PC-3 (cell line): ENCODE results near the gene CRYBG2. TPM values are rescaled to one million over a fixed set of nuclear protein-coding genes. Genes with fewer than 3 reads are reported as not detected.
"Not testable (repeated sequence)": the region's sequence is repeated elsewhere in the genome, so short reads cannot be mapped to it uniquely, and the experiment has no call there.

ENCODE experiments used
- ATAC-seq: fragments of 200-7000 bp; cut with Tn5 transposase; 2 replicates; pipeline ENCODE4 v1.9.1; 2020; ENCODE audit warnings: mild to moderate bottlenecking, moderate library complexity
- BruUV-seq: library from RNA; stranded (reverse); fragments of 400-500 nt; replicated peaks from 2 replicates; lab custom pipeline; 2021; lab: Mats Ljungman, UMichigan
- CTCF ChIA-PET: fragments of 300-600 bp; sonication (Branson Sonifier 250); formaldehyde crosslinking; loops from one replicate; lab custom pipeline; 2022; ENCODE audit warnings: antibody characterized with exemption; lab: Charles Lee
- POLR2A ChIA-PET: fragments of 300-600 bp; sonication (Branson Sonifier 250); formaldehyde crosslinking; loops from one replicate; lab custom pipeline; 2022; ENCODE audit warnings: antibody characterized with exemption; ENCODE audit not compliant: unreplicated experiment; lab: Charles Lee
- DNase-seq: peaks from one replicate; pipeline ENCODE4 v3.0.0-alpha.2; 2015
- H2AFZ ChIP-seq: fragments of 300-600 bp; sonication (generic); 2 replicates; pipeline ENCODE4 v1.6.0; 2016; ENCODE audit warnings: antibody characterized with exemption, low read length
- H3F3A ChIP-seq: fragments of 300-600 bp; sonication (generic); one replicate; pipeline ENCODE4 v1.6.0; 2017; ENCODE audit warnings: antibody characterized with exemption, low read length, control low read depth, mild to moderate bottlenecking; ENCODE audit not compliant: unreplicated experiment
- H3K27ac ChIP-seq: fragments of 300-600 bp; sonication (generic); 2 replicates; pipeline ENCODE4 v1.5.1; 2016; ENCODE audit warnings: mild to moderate bottlenecking, low read length
- H3K27me3 ChIP-seq: fragments of 300-600 bp; sonication (generic); 2 replicates; pipeline ENCODE4 v1.6.1; 2016; ENCODE audit warnings: low read length, mixed read lengths
- H3K36me3 ChIP-seq: fragments of 300-600 bp; sonication (generic); 2 replicates; pipeline ENCODE4 v1.6.1; 2016; ENCODE audit warnings: low read depth, mixed run types, low read length, mixed read lengths
- H3K4me1 ChIP-seq: fragments of 300-600 bp; sonication (generic); 2 replicates; pipeline ENCODE4 v1.5.1; 2016; ENCODE audit warnings: low read length; ENCODE audit not compliant: insufficient read depth
- H3K4me2 ChIP-seq: fragments of 300-600 bp; sonication (generic); 2 replicates; pipeline ENCODE4 v1.6.0; 2016; ENCODE audit warnings: low read length
- H3K4me3 ChIP-seq: fragments of 300-600 bp; sonication (generic); 2 replicates; pipeline ENCODE4 v1.5.1; 2016; ENCODE audit warnings: mild to moderate bottlenecking, low read length, mixed read lengths
- H3K79me2 ChIP-seq: fragments of 300-600 bp; sonication (generic); 2 replicates; pipeline ENCODE4 v1.6.1; 2017; ENCODE audit warnings: low read length, mixed read lengths
- H3K9ac ChIP-seq: fragments of 300-600 bp; sonication (generic); 2 replicates; pipeline ENCODE4 v1.6.0; 2016; ENCODE audit warnings: mild to moderate bottlenecking, low read length
- H3K9me2 ChIP-seq: fragments of 300-600 bp; sonication (generic); replicated peaks from 2 replicates; pipeline ENCODE4 v1.6.1; 2016; ENCODE audit warnings: mixed run types, low read length, mixed read lengths
- H3K9me3 ChIP-seq: fragments of 300-600 bp; sonication (generic); 2 replicates; pipeline ENCODE4 v1.6.1; 2016; ENCODE audit warnings: low read length, mixed read lengths
- H4K20me1 ChIP-seq: fragments of 300-600 bp; sonication (generic); 2 replicates; pipeline ENCODE4 v1.6.1; 2016; ENCODE audit warnings: low read length, mixed read lengths
- EZH2 ChIP-seq: fragments of 300-600 bp; sonication (generic); IDR thresholded peaks from one replicate; pipeline ENCODE4 v1.6.1; 2017; ENCODE audit warnings: antibody characterized with exemption, mild to moderate bottlenecking, low read length; ENCODE audit not compliant: unreplicated experiment
- EZH2phosphoT487 ChIP-seq: fragments of 300-600 bp; sonication (generic); IDR thresholded peaks from 2 replicates; pipeline ENCODE4 v1.6.1; 2018; ENCODE audit warnings: mild to moderate bottlenecking, antibody characterized with exemption, low read length, borderline replicate concordance
- intact Hi-C: fragments of 100-400 bp; cut with micrococcal nuclease; formaldehyde crosslinking; loops from 2 replicates; pipeline ENCODE4 v1.9.0; 2023
- total RNA-seq: library from RNA; depleted of rRNA; stranded (reverse); fragments of >200 nt; gene quantifications from 2 replicates; pipeline ENCODE4 v1.2.3, GENCODE V29; 2014
- TF ChIP-seq, protein P1 (sequence below): fragments of 300-600 bp; sonication (generic); conservative IDR thresholded peaks from 2 replicates; pipeline ENCODE4 v1.5.1; 2017; ENCODE audit warnings: antibody characterized with exemption, low read depth, mild to moderate bottlenecking, low read length

The CRYBG2 gene
- total RNA-seq, 1 experiment from 2014 or later = 15.3 TPM

DNA sequence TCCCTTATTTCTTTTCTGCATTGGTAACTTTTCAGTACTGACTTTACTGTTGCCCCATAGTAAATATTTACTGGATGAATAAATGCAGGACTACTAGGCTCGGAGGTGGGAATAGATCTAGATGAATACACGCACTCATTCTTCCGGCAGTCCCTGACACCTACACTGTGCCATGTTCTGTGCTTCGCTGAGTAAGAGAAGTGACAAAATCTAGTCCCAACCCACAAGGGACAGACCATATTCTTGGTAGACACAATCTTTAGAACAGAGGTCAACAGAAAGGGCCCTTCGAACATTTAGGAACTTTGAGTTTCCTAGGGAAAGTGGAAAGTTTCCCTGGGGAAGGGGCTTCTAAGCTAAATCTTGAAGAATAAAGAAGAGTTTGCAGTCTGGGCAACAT lies 39.4 kb downstream of the CRYBG2 start:
- no peak for DNase-seq
- H2AFZ ChIP-seq = no peak overlapping the region
- H3K79me2 ChIP-seq = no peaks in the 10 kb centered on the region
- H3K9me2 ChIP-seq = no peaks in the 10 kb centered on the region
- no TSS peak for BruUV-seq
- H3K4me1 ChIP-seq = no peaks in the 10 kb centered on the region
- H3F3A ChIP-seq = no peaks in the 10 kb centered on the region
- intact Hi-C loops = no loop called here
- no peaks in the 10 kb centered on the region for H3K9me3 ChIP-seq
- H3K27ac ChIP-seq = no peak overlapping the region
- no peaks in the 10 kb centered on the region for H4K20me1 ChIP-seq
- ChIA-PET POLR2A (no interaction called here), CTCF (interaction anchor here (0.7 to 1.7 kb wide), 2 partner anchors 30 to 83 kb away, joined by 3 read pairs; no protein-coding TSS in a partner anchor)
- no peak for ATAC-seq
- H3K4me2 ChIP-seq = no peak overlapping the region
- H3K9ac ChIP-seq = no peak overlapping the region
- no peak overlapping the region for H3K4me3 ChIP-seq
- no peaks in the 10 kb centered on the region for H3K36me3 ChIP-seq
- H3K27me3 ChIP-seq = no peaks in the 10 kb centered on the region
- TF ChIP-seq EZH2phosphoT487 = no peak
- TF ChIP-seq EZH2 = no peak
- TF ChIP-seq, protein P1, sequence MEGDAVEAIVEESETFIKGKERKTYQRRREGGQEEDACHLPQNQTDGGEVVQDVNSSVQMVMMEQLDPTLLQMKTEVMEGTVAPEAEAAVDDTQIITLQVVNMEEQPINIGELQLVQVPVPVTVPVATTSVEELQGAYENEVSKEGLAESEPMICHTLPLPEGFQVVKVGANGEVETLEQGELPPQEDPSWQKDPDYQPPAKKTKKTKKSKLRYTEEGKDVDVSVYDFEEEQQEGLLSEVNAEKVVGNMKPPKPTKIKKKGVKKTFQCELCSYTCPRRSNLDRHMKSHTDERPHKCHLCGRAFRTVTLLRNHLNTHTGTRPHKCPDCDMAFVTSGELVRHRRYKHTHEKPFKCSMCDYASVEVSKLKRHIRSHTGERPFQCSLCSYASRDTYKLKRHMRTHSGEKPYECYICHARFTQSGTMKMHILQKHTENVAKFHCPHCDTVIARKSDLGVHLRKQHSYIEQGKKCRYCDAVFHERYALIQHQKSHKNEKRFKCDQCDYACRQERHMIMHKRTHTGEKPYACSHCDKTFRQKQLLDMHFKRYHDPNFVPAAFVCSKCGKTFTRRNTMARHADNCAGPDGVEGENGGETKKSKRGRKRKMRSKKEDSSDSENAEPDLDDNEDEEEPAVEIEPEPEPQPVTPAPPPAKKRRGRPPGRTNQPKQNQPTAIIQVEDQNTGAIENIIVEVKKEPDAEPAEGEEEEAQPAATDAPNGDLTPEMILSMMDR = no peak

DNA sequence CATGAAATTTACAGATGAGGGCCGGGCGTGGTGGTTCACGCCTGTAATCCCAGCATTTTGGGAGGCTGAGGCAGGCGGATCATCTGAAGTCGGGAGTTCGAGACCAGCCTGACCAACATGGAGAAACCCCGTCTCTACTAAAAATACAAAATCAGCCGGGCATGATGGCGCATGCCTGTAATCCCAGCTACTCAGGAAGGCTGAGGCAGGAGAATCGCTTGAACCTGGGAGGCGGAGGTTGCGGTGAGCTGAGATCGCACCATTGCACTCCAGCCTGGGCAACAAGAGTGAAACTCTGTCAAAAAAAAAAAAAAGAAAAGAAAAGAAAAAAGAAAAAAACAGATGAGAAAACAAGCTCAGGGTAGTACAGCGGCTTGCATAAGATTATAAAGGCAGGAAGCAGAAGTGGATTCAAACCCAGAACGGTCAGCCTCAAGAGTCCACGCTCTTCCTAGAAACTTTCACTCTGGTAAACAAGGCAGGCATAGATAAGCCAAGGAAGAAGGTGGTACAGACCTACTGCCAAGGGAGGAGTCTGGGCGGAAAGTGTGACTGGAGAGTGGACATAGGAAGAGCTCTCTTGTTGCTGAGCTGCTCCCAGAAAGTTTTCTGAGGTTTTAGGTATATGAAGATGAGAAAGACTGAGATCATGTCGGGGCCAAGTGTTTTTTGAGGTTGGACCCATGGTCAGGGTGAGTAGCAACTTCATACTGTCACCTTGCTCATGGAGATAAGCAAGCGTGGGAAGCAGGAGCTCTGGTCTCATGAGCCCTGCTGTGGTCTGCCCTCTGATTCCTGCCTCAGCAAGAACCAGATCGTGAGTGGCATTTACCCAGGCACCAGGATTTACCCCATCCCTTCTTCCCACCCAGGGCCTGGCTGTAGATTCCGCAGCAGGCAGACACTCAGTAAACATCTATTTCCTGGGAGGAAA lies 45.7 kb downstream of the CRYBG2 start:
- ATAC-seq, POLR2A ChIA-PET, BruUV-seq, DNase-seq, H3K9me3 ChIP-seq, H3K4me3 ChIP-seq, H3K27me3 ChIP-seq, H3K4me2 ChIP-seq, H3F3A ChIP-seq, H3K9ac ChIP-seq, H3K9me2 ChIP-seq, H3K27ac ChIP-seq, H3K36me3 ChIP-seq, H4K20me1 ChIP-seq: not testable (repeated sequence)
- CTCF ChIA-PET = interaction anchor here (0.6 kb wide), 1 partner anchor 96 kb away, joined by 4 read pairs; no protein-coding TSS in a partner anchor
- intact Hi-C loops = loop anchor here (2.0 kb wide), 1 partner anchor 29 kb away; no protein-coding TSS in a partner anchor
- H2AFZ ChIP-seq = 0 out of 2 replicates have a peak overlapping the region, but pooled peaks have one; percentile 7
- H3K79me2 ChIP-seq = peaks cover 27% of the 10 kb centered on the region
- H3K4me1 ChIP-seq = peaks cover 22% of the 10 kb centered on the region

DNA sequence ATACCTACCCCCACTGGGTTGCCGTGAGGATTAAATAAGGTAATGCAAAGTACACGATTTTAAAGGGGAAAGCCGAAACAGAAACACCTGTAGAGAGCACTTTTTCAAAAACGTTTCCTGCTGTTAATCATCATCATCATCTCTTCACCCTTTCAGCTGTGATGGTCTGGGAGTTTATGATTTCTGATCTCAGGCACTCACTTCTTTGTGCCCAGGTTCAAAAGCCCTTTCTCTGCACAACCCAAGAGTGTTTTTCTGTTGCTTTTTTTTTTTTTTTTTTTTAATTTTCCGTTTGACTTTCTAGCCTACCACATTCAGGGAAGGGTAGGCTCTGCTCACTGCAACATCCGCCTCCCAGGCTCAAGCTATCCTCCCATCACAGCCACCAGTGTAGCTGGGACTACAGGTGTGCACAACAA lies 46.6 kb downstream of the CRYBG2 start:
- H3K36me3 ChIP-seq = no peaks in the 10 kb centered on the region
- intact Hi-C loops = loop anchor here (2.0 kb wide), 1 partner anchor 29 kb away; no protein-coding TSS in a partner anchor
- H2AFZ ChIP-seq = peak overlapping the region; percentile 97
- no peaks in the 10 kb centered on the region for H4K20me1 ChIP-seq
- no peaks in the 10 kb centered on the region for H3F3A ChIP-seq
- peaks cover 27% of the 10 kb centered on the region for H3K79me2 ChIP-seq
- H3K4me3 ChIP-seq = peak overlapping the region; percentile 67
- H3K27ac ChIP-seq = 0 out of 2 replicates have a peak overlapping the region, but pooled peaks have one; percentile 22
- CTCF ChIA-PET = interaction anchor here (0.6 kb wide), 1 partner anchor 97 kb away, joined by 4 read pairs; no protein-coding TSS in a partner anchor
- BruUV-seq = no TSS peak
- no peaks in the 10 kb centered on the region for H3K9me2 ChIP-seq
- POLR2A ChIA-PET = no interaction called here
- peaks cover 31% of the 10 kb centered on the region for H3K4me1 ChIP-seq
- ATAC-seq (no peak), DNase-seq (no peak)
- H3K9me3 ChIP-seq = no peaks in the 10 kb centered on the region
- H3K4me2 ChIP-seq = peak overlapping the region; percentile 94
- no peaks in the 10 kb centered on the region for H3K27me3 ChIP-seq
- peak overlapping the region; percentile 85 for H3K9ac ChIP-seq
- TF ChIP-seq, protein P1 = no peak
- no peak for TF ChIP-seq EZH2
- no peak for TF ChIP-seq EZH2phosphoT487
